Myocyte (in vitro differentiated cells): ENCODE data around the gene WWTR1. TPM values are rescaled to one million over a fixed set of nuclear protein-coding genes. Genes with fewer than 3 reads are reported as not detected.

Experiments used
- DNase-seq: peaks from one replicate; pipeline ENCODE4 v3.0.0-alpha.2; 2012; ENCODE audit warnings: low read depth
- polyA plus RNA-seq: library from polyadenylated mRNA; unstranded; fragments of >200 nt; gene quantifications from one replicate; pipeline ENCODE4 v1.2.1, GENCODE V29; 2012; ENCODE audit warnings: missing spikeins
- total RNA-seq: library from RNA; depleted of rRNA; stranded (reverse); fragments of >200 nt; gene quantifications from 2 replicates; pipeline ENCODE4 v1.2.3, GENCODE V29; 2014

Gene WWTR1
- total RNA-seq = 141 and 259 TPM in 2 replicates
- 165 TPM for polyA plus RNA-seq

DNA sequence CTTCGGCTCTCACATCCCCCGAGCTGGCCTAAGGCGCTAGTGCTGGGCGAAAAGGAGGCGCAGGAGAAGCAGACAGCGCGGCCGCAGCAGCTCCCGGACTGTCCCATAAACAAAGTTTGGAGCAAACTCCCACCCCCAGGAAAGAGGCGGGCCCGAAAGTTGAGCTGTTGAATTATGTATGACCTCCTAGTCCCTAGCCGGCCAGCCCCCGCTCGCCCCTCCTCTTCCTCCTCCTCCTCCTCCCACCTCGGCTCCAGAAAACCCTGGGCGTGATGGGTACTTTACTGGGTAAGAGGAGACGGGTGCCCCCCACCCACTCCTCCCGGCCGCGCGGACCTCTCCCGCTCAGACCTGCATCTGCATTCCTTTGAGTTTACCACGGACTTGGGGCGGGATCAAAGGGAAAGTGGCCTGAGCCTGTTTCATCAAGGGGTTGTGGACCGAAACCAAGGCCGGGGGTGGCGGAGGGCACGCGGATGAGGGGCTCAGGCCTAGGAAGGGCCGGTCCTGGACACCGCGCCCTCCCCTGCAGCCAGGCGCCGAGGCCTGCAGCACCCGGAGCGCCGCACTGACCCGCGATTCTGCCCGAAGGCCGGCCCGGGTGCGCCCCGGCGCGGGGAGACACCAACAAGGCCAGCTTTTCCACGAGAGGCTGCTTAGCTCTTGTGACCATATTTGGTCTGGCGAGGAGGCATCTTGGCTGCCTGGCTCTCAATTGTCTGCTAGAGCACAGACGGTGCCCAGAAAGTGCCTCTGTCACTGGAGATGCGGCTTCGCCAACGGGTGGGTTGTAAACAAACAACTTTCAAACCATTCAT, at the start of gene WWTR1:
Gene WWTR1 (minus strand): TSS at position 100 of the 818 bp plus-strand sequence. CDS start 719 bp downstream, outside the sequence.
- peak; percentile 98 for DNase-seq

DNA sequence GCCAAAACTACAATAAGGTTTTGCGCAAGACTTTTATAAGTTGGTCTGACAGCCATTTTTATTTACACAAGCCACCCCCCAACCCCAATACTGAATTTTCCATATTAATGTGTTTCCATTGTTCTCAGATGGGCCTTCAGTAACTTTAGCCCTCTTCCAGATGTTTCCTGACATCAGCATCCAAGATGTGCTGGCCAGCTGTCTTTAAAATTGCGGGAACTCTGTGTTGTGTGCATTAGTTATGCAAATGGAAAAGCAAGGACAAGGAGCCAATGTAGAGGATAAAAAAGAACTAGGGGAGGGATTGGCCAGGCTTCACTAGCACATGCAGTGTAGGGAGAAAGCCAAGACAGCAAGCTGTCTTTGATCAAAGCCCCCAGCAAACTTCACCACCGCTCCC, 49.1 kb upstream of the WWTR1 start:
- peak; percentile 18 for DNase-seq

- no peak for DNase-seq
Observed at GRCh38 chr3:149705416-149705815, 47.6 kb upstream of the WWTR1 start.

DNA sequence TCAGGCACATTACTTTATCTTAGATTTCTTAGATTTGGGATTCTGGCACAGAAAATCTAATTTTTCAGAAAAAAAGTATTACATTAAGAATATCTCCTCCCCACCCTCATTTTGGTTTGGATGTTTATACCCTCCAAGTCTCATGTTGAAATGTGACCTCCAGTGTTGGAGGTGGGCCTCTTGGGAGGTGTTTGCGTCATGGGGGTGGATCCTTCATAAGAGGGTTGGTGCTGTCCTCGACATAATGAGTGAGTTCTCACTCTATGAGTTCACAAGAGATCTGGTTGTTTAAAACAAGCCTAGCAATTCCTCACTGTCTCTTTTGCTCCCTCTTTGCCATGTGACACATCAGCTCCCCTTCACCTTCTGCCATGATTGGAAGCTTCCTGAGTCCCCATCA, 45.6 kb upstream of the WWTR1 start:
- peak; percentile 34 for DNase-seq

DNA sequence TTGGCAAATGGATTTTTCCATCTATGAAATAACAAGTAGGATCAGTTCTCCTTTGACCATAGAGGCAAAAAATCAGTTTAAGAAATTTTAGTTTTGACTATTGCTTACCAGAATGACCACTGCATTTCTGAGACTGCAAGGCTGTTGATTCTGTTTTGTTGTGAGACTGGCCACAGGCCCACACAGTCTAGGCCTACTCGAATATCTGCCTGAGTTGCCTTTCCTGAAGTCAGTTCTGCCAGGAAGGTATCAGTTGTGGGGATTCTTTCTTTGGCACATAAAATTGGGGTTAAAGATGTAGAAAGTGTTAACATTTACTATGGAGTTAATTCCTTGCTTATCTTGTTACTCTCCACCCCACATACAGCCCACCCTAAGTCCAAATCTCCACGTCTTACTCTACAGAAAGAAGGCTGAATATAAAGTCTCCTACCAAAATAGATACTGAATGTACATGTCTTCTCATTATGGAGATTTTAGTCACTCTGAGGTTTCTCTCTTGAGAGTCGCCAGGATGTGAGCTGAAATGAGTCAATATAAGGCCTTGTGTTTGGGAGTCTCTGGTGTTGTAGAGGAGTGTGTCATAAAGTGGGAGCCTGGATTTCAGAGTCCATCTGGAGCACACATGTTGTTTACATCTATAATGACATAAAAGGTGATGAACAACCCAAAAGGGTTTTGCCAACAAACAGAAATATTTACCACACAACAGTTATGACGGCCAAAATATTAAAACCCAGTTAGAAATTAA, 45.0 kb upstream of the WWTR1 start:
- DNase-seq = peak; percentile 66

GRCh38 chr3:149701977-149702350, 44.1 kb upstream of the WWTR1 start:
- no peak for DNase-seq

- DNase-seq = no peak
Observed at GRCh38 chr3:149701206-149701976, 43.6 kb upstream of the WWTR1 start.

DNA sequence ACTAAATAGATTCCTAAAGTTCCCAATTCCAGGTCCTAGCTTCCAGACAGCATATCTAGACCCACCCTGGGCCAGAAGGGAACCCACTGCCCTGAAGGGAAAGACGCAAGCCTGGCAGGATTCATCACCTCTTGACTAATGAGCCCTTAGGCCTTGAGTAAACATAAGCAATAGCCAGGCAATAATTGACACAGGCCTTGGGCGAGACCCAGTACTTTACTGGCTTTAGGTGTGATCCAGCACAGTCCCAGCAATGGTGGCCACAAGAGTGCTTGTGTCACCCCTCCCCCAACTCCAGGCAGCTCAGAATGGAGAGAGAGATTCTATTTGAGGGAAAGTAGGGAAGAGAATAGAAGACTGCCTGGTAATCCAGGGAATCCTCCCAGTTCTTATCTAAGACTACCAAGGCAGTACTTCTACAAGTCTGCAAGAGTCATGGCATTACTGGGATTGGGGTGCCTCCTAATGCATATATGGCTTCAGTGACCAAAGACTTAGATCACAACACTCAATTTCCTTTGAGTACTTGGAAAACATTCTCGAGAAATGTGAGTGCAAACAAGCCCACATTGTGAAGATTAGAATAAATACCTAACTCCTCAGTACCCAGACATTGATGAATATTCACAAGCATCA, 30.4 kb upstream of the WWTR1 start:
- DNase-seq = no peak

- no peak for DNase-seq
Observed at GRCh38 chr3:149686996-149687395, 29.2 kb upstream of the WWTR1 start.

GRCh38 chr3:149678351-149678950, 20.6 kb upstream of the WWTR1 start:
- peak; percentile 29 for DNase-seq

GRCh38 chr3:149673393-149673792, 15.6 kb upstream of the WWTR1 start:
- no peak for DNase-seq

DNA sequence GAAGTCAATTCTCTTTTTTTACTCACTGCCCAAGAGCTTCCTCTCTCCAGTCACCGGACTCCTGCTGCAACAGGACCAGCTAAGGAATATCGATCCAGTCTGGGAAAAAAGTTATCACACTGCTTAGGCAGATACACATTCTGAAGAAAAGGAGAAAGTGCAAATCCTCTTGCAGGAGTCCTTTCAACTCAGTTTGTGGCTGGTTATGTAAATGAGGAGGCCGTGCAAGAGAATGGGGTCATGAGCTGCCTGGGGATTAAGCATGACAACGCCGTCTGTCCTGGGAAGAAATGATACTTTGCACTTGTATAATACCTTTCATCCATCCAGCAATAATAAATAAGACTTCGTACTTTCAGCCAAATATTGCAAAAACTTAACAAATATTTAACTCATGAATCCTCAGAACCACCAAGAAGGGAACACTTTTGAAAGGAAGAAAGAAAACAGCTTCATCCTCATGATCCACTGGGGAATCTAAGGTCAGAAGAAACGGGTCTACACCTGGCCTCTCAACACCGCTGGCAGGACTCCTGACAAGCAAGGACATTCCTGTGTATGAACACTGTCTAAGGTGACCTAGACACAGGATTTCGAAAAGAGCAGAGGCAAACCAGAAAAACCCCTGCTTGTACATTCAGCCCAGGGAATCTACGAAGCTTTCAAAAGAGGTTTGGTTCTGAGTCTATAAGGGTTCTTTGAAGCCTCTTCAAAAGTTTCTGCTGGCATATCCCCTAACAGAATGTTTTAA, 13.1 kb upstream of the WWTR1 start:
- DNase-seq = no peak

DNA sequence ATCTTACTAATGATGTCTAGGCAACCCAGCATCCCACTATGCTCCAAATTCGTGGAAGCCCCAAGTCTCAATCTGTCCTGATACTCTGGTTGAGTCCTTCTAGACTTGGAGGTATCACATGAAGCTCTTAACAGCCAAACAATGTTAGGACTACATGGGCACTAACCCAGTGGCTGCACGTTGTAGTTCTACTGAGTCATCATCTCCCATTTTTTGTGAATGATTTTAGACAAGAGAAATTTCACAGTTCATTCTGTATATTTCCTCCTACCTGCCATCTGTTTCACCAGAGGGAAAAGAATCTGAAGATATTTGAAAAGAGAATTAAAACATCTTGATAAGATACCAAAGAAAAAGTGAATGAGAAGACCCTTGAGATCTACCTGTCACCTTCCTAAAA, 9.8 kb upstream of the WWTR1 start:
- DNase-seq = no peak

- no peak for DNase-seq
Observed at GRCh38 chr3:149663966-149664365, 6.1 kb upstream of the WWTR1 start.

DNA sequence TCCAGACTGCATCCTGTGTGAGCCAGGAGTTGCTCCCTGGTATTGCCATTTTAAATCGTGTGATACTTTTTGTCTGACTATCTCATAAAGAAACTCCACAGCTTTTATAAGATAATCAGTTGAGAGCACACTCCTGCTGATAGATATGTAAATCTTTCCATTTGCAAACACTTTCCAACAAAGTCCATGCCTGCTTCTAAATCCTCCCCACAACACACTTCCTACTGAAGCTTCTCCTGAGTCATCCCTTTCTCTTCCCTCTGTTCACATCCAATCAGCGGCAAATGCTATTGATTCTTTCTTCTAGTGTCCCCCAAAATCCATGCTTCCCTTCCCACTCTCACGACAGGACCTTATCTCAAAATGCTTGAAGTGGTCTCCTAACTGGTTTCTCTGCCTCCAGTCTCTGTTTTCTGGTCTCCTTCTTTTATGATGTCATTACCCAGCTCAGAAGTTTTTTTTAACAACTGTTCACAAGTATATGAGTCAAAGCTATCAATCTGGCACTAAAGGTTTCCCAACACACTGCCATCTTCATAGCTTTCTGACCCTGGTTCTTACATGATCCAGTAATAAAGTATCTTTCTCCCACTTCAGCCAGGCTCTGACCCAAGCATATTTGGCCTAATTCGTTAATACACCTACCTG, 4.5 kb upstream of the WWTR1 start:
- no peak for DNase-seq

DNA sequence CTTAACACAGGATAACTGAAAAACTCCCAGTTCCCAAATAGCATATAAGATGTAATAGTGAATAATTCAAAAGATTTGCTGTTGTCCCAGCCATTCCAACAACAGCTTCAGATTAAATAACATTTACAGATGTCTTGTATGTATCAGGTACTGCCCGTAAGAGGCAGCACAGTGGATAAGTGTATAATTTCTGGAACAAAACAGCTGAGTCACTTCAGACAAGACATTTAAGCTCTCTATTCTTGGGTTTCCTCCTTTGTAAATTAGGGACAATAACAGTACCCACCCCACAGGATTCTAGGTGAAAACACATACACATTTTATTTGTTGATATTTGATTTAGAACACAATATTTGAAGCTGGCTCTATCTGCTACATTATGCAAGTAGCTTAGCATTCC, 2.6 kb upstream of the WWTR1 start:
- DNase-seq = no peak

DNA sequence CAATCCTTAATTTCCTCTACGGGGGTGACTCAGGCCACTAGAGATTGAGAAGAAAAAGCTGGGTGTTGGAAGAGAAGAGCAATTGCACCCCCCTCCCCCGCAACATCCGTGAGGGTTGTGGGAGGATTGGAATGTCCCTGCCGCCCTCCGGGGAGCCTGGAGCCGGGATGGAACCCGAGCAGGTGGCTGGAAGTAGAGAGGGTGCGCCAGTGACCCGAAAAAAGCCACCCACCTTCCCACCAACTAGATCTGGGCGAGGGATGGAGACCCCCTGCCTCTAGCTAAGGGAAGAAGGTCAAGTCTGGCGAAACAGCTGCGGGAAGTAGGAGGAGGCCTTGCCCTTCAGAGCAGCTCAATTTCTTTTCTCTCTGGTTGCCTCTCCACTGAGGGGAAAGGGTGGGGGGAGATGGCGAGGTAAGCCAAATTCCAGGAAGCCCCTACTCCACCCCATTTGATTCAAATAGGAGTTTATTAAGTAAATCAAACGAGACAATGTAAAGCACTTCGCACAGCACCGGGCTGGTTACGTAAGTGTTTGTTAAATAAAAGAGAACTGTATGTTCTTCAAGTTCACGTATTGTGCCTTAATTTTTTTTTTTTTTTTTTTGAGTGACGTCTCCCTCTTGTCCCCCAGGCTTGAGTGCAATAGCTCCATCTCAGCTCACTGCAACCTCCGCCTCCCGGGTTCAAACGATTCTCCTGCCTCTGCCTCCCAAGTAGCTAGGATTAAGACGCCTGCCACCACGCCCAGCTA, 1.1 kb upstream of the WWTR1 start:
- peak; percentile 91 for DNase-seq

DNA sequence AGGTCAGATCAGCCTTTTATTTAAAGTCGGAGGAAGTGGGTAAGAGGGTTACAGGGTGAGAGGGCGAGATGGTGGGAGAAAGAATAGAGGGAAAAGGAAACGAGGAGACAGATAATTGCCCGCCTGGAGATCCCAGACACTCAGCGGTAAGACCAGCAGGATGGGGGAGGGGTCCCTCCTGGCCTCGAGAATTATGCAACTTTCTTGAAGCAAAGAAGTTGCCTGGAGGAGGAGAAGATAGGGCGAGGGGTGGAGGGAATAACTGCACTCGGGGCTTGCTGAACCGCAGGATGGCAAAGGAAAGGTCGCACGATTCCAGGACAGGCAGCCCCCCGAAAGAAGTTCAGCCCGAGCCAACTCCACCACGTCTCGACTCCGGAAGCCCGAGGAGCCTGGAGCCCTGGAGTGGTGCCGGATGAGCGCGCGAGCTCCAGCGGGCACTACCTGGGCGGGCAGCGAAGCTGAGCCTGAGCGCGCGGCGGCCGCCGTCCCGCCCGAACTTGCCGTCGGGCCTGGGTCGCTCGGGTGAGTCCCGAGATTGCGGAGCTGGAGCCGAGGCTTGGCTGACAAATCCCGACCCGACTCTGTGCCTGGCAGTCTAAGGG, 402 bp downstream of the WWTR1 start:
- peak; percentile 62 for DNase-seq
